ENCODE results near the gene HSPD1. TPM values are rescaled to one million over a fixed set of nuclear protein-coding genes. Genes with fewer than 3 reads are reported as not detected.

HSPD1 gene
- total RNA-seq, 4 donors from 2014 or later: 76.8 to 258 (median 161) TPM

- Histone ChIP-seq H3K9me3 (no peaks in the 10 kb centered on the region), H3K36me3 (no peaks in the 10 kb centered on the region), H3K27ac (no peak overlapping the region), H3K27me3 (no peaks in the 10 kb centered on the region), H3K4me3 (no peak overlapping the region), H3K4me1 (no peaks in the 10 kb centered on the region)
- no peak for DNase-seq
- no peak for TF ChIP-seq POLR2A (IDR thresholded peaks at IDR 0.05)
- TF ChIP-seq CTCF (IDR thresholded peaks at IDR 0.05): no peak
- intact Hi-C loops (cut with DNase I; ENCODE audit: low total_unique reads): no loop called here
Measured at GRCh38 chr2:197539734-197540133, 40.1 kb upstream of the HSPD1 start.

GRCh38 chr2:197538412-197538811, 38.8 kb upstream of the HSPD1 start:
- no peak for TF ChIP-seq POLR2A (IDR thresholded peaks at IDR 0.05)
- TF ChIP-seq CTCF (IDR thresholded peaks at IDR 0.05): no peak
- H3K27ac ChIP-seq: no peak overlapping the region
- no peaks in the 10 kb centered on the region for H3K36me3 ChIP-seq
- no peak for DNase-seq
- no peaks in the 10 kb centered on the region for H3K27me3 ChIP-seq
- H3K4me1 ChIP-seq: no peaks in the 10 kb centered on the region
- intact Hi-C loops (cut with DNase I; ENCODE audit: low total_unique reads): no loop called here
- H3K9me3 ChIP-seq: no peaks in the 10 kb centered on the region
- no peak overlapping the region for H3K4me3 ChIP-seq

GRCh38 chr2:197517150-197517549, 17.5 kb upstream of the HSPD1 start:
- no peaks in the 10 kb centered on the region for H3K9me3 ChIP-seq
- peak overlapping the region; percentile 83 to 97 for H3K27ac ChIP-seq
- intact Hi-C loops (cut with DNase I; ENCODE audit: low total_unique reads): no loop called here
- TF ChIP-seq POLR2A (IDR thresholded peaks at IDR 0.05) (no peak), CTCF (IDR thresholded peaks at IDR 0.05) (no peak)
- no peaks in the 10 kb centered on the region for H3K27me3 ChIP-seq
- H3K4me3 ChIP-seq: peak overlapping the region in 1 of 2 donors; percentile 80
- no peak for DNase-seq
- peaks cover 0 to 5% of the 10 kb centered on the region in 2 donors for H3K4me1 ChIP-seq
- H3K36me3 ChIP-seq: no peaks in the 10 kb centered on the region

GRCh38 chr2:197516393-197516761, 16.7 kb upstream of the HSPD1 start:
- Histone ChIP-seq H3K36me3 (no peaks in the 10 kb centered on the region), H3K27me3 (no peaks in the 10 kb centered on the region), H3K4me3 (peak overlapping the region; percentile 65 to 80), H3K27ac (peak overlapping the region; percentile 83 to 97), H3K9me3 (no peaks in the 10 kb centered on the region), H3K4me1 (peaks cover 0 to 5% of the 10 kb centered on the region in 2 donors)
- TF ChIP-seq CTCF (IDR thresholded peaks at IDR 0.05) (no peak), POLR2A (IDR thresholded peaks at IDR 0.05) (no peak)
- intact Hi-C loops (cut with DNase I; ENCODE audit: low total_unique reads): no loop called here
- DNase-seq: no peak

- no peaks in the 10 kb centered on the region for H3K9me3 ChIP-seq
- H3K27ac ChIP-seq: peak within 1 kb of the TSS; percentile 83 to 97
- H3K27me3 ChIP-seq: no peaks in the 10 kb centered on the region
- no peaks in the 10 kb centered on the region for H3K36me3 ChIP-seq
- TF ChIP-seq CTCF (IDR thresholded peaks at IDR 0.05): peak in 1 of 4 experiments; percentile 27
- peak; percentile 88 to 93 for TF ChIP-seq POLR2A (IDR thresholded peaks at IDR 0.05)
- DNase-seq: peak; percentile 92 to 95
- peak within 1 kb of the TSS; percentile 65 to 80 for H3K4me3 ChIP-seq
- intact Hi-C loops (cut with DNase I; ENCODE audit: low total_unique reads): no loop called here
- H3K4me1 ChIP-seq: peaks cover 0 to 5% of the 10 kb centered on the region in 2 donors
Measured at GRCh38 chr2:197515739-197516392, 16.2 kb upstream of the HSPD1 start, which contains the start of gene MOB4. Gene MOB4, plus strand, starts transcription at chr2:197516066. Its CDS starts 21 bp downstream, at chr2:197516087.

Measured in uterus (tissue), 4 donors.